GM19043 (cell line): Measurements from ENCODE around the gene HMGN1.

Source experiments
- ATAC-seq: cut with Tn5 transposase; IDR thresholded peaks from one replicate; pipeline ENCODE4 v1.9.1; 2021; ENCODE audit warnings: low read depth; ENCODE audit not compliant: unreplicated experiment

The HMGN1 gene

DNA sequence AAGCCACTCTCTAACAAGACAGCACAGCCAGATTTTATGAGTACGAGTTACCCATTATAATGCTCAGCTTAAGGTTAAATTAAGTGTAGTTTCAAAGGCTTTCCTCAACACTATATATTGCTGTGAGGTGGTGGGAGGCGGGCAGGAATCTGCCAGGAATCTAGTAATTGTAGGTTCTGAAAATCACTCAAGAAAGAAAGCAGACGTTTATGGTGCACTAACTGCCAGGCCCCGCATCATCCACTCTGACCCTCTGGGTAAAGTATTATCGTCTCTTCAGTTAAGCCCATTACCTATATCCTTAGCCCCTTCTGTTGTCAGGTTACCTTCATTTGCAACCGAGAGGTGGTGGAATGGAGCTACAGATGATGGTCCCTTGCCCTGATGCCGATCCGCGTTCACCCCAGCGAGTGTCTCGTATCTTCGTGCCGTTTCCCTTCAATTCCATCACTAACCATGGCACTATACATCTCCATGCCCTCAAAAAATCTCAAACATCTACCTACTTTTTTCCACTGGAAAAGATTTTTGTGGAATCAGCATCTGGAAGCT is 12.4 kb downstream of the HMGN1 start:
- no peak for ATAC-seq

DNA sequence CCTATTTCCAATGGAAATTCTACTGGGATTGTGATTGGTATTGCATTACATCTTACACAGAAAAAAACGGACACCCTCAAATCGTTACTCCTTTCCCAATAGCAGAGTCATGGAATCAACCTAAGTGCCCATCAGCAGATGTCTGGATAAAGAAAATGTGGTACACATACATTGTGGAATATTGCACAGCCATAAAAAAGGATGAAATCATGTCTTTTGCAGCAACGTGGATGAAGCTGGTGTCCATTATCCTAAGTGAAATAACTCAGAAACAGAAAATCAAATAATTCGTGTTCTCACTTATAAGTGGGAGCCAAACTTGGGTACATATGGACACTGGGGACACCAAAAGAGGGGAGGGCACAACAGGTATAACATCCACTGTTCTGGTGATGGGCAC is 14.3 kb downstream of the HMGN1 start:
- ATAC-seq: no peak

GRCh38 chr21:39332175-39332574 is 16.7 kb downstream of the HMGN1 start:
- no peak for ATAC-seq

- ATAC-seq: no peak
These were observed 18.9 kb downstream of the HMGN1 start for GRCh38 chr21:39330001-39330400.

GRCh38 chr21:39327727-39328126 is 21.2 kb downstream of the HMGN1 start:
- ATAC-seq: no peak

DNA sequence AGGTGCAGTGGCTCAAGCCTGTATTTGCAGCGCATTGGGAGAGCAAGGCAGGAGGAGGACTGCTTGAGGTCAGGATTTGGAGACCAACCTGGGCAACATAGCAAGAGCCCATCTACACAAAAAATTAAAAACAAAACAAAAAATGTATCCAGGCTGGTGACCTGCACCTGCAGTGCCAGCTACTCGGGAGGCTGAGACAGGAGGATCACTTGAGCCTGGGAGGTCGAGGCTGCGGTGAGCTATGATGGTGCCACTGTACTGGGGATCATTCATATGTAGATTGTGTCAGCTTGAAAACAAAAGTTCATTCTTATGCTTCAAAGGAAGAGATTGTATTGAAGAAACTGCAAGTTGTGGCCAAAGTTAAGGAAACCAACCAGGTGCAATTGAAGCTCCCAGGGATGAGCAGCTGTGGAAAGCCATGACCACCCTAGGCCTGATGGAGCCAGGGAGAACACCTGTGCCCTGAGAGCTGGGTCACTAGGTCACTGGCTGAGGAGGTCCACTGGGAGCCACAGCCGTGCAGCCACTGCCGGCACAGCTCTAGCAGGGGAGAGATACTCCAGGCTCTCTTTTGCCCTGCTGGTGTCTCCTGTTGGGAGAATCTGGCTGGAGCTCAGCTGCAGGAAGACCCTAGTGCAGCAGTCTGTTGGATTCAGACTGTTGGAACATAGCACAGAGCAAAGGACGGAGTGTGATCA is 22.1 kb downstream of the HMGN1 start:
- ATAC-seq: no peak

GRCh38 chr21:39325458-39325857 is 23.4 kb downstream of the HMGN1 start:
- no peak for ATAC-seq

GRCh38 chr21:39321424-39321823 is 27.5 kb downstream of the HMGN1 start:
- ATAC-seq: no peak

DNA sequence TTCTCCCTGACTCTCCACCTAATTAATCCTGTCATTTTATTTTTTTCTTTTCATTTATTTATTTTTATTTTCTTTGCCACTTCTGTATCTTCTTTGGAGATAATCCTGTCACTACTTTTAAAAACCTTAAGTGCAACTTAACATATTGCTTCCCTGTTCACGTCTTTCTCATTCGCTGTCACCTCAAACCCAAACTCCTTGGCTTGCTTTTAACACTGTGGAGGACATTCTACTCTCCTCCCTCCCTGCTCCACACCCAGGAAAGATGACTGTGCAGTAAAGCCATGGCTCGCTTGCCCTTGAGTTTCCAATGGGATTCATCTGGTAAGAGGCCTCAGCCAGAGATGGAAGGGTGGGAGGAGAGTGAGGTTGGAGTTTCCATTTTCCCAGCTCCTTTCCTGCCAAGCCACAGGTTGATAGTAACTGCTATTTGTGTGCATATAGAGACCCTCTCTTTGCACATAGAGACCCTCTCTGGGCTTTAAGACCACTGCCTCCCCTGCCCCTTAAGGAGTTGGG is 29.0 kb downstream of the HMGN1 start:
- ATAC-seq: no peak

DNA sequence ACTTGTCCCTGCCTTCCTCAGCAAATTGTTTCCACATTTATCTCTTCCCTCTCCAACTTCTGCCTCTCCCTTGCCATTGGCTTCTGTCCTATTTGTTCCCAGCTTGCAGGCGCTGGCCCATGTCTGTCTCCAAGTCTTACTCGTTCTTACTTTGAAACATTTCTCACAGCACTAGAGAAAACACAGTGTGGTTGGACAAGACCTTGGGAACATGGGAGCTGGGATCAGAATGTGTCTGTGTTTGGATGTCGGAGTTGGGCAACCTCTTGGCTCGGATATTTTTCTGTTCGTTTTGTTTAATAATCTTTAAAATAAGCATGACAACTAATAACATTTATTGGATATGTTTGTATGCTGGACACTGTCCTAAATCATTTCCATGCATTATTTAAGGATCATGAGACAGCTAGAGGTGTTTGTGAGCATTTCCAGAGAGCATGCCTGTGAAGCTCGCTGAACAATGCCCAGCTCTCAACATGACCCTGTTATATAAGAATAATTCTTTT is 29.6 kb downstream of the HMGN1 start:
- ATAC-seq: no peak

GRCh38 chr21:39318091-39318959 is 30.6 kb downstream of the HMGN1 start:
- ATAC-seq: no peak

GRCh38 chr21:39317134-39318090 is 31.5 kb downstream of the HMGN1 start:
- no peak for ATAC-seq

GRCh38 chr21:39316729-39317128 is 32.2 kb downstream of the HMGN1 start:
- ATAC-seq: no peak

DNA sequence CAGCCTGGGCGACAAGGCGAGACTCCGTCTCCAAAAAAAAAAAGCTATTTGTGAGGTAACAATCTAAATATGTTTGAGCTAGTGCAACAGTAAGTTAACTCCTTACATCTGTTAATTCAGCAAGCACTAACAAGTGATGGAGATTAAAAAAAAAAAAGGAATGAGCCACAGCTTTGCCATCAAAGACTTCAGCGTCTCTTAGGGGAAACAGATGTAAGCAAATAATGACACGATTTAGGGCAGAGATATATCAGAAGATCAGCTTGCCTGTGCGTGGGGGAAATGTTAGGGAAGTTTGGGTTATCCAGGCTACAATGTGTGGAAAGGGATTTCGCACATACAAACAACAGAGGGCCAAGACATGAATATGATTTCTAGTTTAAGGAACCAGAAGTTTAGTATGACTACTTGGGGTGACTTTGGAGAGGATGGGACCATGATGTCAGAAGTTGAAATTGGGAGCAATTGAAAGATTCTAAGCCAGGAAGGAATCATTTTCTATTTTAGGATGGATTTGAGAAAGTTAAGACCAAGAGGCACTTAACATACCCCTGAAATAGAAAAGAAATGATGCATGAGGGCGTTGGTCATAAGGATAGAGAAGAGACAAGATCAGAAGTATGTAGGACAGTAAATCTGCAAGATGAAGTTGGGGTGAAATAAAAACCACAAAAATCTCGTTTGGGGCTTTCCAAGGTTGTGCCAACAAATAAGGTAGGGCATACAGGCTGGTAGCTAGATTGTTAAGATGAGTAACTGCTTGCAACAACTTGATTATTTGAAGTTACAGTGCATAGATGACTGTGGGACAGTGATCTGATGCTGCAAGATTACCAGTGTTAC is 33.1 kb downstream of the HMGN1 start:
- ATAC-seq: no peak

GRCh38 chr21:39314143-39315027 is 34.5 kb downstream of the HMGN1 start:
- no peak for ATAC-seq

DNA sequence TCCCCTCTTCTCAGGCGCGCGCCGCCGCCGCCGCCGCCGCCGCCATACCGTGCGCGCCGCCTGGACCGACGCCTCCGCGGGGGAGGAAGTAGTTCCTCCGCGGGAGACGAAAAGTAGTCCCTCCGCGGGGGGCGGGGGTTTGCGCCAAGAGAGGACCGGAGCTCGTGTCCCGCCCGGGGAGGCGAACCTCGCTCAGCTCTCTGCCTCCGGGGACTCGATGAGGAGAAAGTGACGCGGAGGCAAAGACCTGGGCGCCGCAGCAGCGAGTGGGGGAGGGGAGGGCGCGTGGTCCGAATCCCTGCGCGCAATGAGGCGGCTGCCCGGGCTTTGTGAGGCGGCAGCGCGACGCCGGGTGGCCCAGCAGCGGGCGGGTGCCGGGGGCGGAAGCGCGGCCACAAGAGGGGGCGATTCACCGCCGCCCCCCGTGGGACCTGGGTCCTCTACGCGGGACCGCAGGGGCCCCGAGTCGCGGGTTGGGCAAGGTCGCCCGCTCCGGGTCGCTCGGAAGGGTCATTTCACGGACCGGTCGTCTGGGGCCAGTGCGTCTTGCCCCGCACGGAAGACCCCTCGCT is 35.2 kb downstream of the HMGN1 start, which contains the start of gene BRWD1:
Gene BRWD1, minus strand, starts transcription at position 62 of the 572 bp plus-strand sequence. CDS start 141 bp downstream, outside the sequence.
- ATAC-seq: no peak

DNA sequence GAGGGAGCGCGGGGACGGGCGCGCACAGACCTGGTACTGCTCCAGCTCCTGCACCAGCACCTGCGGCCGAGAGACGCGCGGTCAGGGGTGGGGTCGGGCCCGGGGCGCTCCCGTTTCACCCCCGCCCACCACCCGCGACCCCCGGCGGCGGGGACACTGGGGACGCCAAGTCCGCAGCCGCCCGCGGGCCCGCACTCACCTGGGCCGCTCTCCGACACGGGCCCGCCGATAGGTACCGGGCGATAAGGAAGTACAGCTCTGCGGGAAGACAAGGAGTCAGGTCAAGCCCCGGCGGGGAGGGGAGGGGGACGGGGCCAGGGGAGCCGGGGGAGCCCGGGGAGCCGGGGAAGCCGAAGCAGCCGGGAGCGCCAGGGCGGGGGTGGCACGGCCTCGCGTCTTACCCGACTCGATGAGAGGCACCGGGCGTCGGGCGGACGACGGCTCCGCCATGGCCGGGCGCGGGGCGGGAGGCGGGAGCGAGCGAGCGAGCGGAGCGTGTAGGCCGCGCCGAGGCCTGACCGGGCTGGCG is 35.8 kb downstream of the HMGN1 start:
- no peak for ATAC-seq
